HCT116 (cell line): ENCODE results near the gene MT1G.

Experiments
- CEBPB ChIP-seq: IDR thresholded peaks from 2 replicates; pipeline ENCODE4 v1.6.1; 2012; ENCODE audit warnings: low read depth
- CTCF ChIP-seq, 3 experiments: fragments of 200-600 bp in 1 of 3; sonication (generic) in 1 of 3; IDR thresholded peaks in 2 of 3; conservative IDR thresholded peaks in 1 of 3; 2 replicates each; pipeline ENCODE4 v1.5.1; 2012 to 2017; ENCODE audit warnings: low read depth in 2 of 3, low read length in 2 of 3, antibody characterized with exemption in 1 of 3, borderline replicate concordance in 1 of 3, control low read depth in 1 of 3, mild to moderate bottlenecking in 1 of 3, mixed read lengths in 1 of 3, mixed run types in 1 of 3, moderate library complexity in 1 of 3; ENCODE audit not compliant: insufficient read depth in 1 of 3
- EGR1 ChIP-seq: IDR thresholded peaks from 2 replicates; pipeline ENCODE4 v1.6.1; 2012; ENCODE audit warnings: low read depth
- EZH2 ChIP-seq: fragments of 200-600 bp; sonication (generic); IDR thresholded peaks from 2 replicates; pipeline ENCODE4 v1.6.1; 2017; ENCODE audit warnings: antibody characterized with exemption, mixed run types
- EZH2phosphoT487 ChIP-seq: fragments of 200-600 bp; IDR thresholded peaks from 2 replicates; pipeline ENCODE4 v1.6.1; 2018; ENCODE audit warnings: antibody characterized with exemption, borderline replicate concordance
- POLR2A ChIP-seq: IDR thresholded peaks from 2 replicates; pipeline ENCODE4 v1.7.0; 2011; ENCODE audit warnings: borderline replicate concordance; ENCODE audit not compliant: insufficient read depth, insufficient read length; ENCODE audit errors: extremely low read depth
- POLR2AphosphoS5 ChIP-seq: IDR thresholded peaks from 2 replicates; pipeline ENCODE4 v1.6.1; 2011; ENCODE audit warnings: mild to moderate bottlenecking, low read depth, low read length, moderate library complexity
- RAD21 ChIP-seq: IDR thresholded peaks from 2 replicates; pipeline ENCODE4 v1.6.1; 2012; ENCODE audit warnings: low read depth, mild to moderate bottlenecking
- REST ChIP-seq: IDR thresholded peaks from 2 replicates; pipeline ENCODE4 v1.6.1; 2012; ENCODE audit warnings: low read depth
- YY1 ChIP-seq: IDR thresholded peaks from 2 replicates; pipeline ENCODE4 v1.6.1; 2011; ENCODE audit warnings: low read length, low read depth, moderate library complexity, mild to moderate bottlenecking; ENCODE audit not compliant: insufficient replicate concordance; ENCODE audit errors: extremely low read depth

- TF ChIP-seq RAD21: no peak
- TF ChIP-seq CTCF (IDR thresholded peaks at IDR 0.05 in 2 of 3, conservative IDR thresholded peaks at IDR 0.05 in 1 of 3; ENCODE audit: borderline replicate concordance in 1 of 3, insufficient read depth in 1 of 3, low read depth in 2 of 3, low read length in 2 of 3): no peak
- no peak for TF ChIP-seq EZH2
- no peak for TF ChIP-seq POLR2A
- TF ChIP-seq REST: no peak
- no peak for TF ChIP-seq EZH2phosphoT487
- no peak for TF ChIP-seq CEBPB
- no peak for TF ChIP-seq POLR2AphosphoS5
- TF ChIP-seq YY1: no peak
- TF ChIP-seq EGR1: no peak
These were observed 22.6 kb downstream of the MT1G start for GRCh38 chr16:56645311-56645710.
